ENCODE measurements around the gene TAOK1. TPM values are rescaled to one million over a fixed set of nuclear protein-coding genes. Genes with fewer than 3 reads are reported as not detected.

Gene TAOK1
- total and polyA plus RNA-seq, 2 of the 13 experiments (the other 11 are each of a cell fraction or from before 2014, with no cell fraction given), result 14.1 to 23.0 TPM

GRCh38 chr17:29574732-29575510 is 184.8 kb downstream of the TAOK1 start (continued):
- TF ChIP-seq HMGXB3 (CRISPR knock-in tag; IDR thresholded peaks at IDR 0.05; ENCODE audit: borderline replicate concordance), result peak; percentile 29; the same call in 1 of the 2 replicates
- no peak for TF ChIP-seq MATR3 (CRISPR knock-in tag; IDR thresholded peaks at IDR 0.05)
- TF ChIP-seq SATB2 (CRISPR knock-in tag; IDR thresholded peaks at IDR 0.05), result no peak
- TF ChIP-seq ZNF430 (CRISPR knock-in tag; IDR thresholded peaks at IDR 0.05), result no peak
- TF ChIP-seq ZNF670 (CRISPR knock-in tag; IDR thresholded peaks at IDR 0.05; ENCODE audit: borderline replicate concordance), result no peak
- no peak for TF ChIP-seq E2F1 (CRISPR knock-in tag; IDR thresholded peaks at IDR 0.05)
- TF ChIP-seq ATF7-NPFF (CRISPR knock-in tag; IDR thresholded peaks at IDR 0.05; ENCODE audit: low read depth), result no peak; the same call in 1 of the 2 replicates
- peak; percentile 57; the same call in 1 of the 2 replicates for TF ChIP-seq ZBTB33 (CRISPR knock-in tag; IDR thresholded peaks at IDR 0.05)
- TF ChIP-seq CENPBD1 (CRISPR knock-in tag; IDR thresholded peaks at IDR 0.05; ENCODE audit: borderline replicate concordance, low read depth), result no peak
- TF ChIP-seq CENPX (CRISPR knock-in tag; IDR thresholded peaks at IDR 0.05), result no peak
- TF ChIP-seq ZNF18 (CRISPR knock-in tag; IDR thresholded peaks at IDR 0.05; ENCODE audit: insufficient replicate concordance), result no peak
- no peak for TF ChIP-seq ZNF180 (CRISPR knock-in tag; IDR thresholded peaks at IDR 0.05; ENCODE audit: borderline replicate concordance, low read depth)
- no peak for TF ChIP-seq DMTF1 (CRISPR knock-in tag; IDR thresholded peaks at IDR 0.05)

Measured in HepG2 (cell line).